Stimulated activated CD8-positive, alpha-beta memory T cell treated with anti-CD3 and anti-CD28 coated beads, Interleukin-12 subunit alpha, Interleukin-12 subunit beta, amount 100 ng/mL, for 24 hours (primary cell): Measurements from ENCODE around the gene PTCH2.
"Not testable (repeated sequence)": the region's sequence is repeated elsewhere in the genome, so short reads cannot be mapped to it uniquely, and the experiment has no call there.

Source experiments
- DNase-seq: peaks from one replicate; pipeline ENCODE4 v3.0.0-alpha.2; 2020; ENCODE audit errors: extremely low read depth

The PTCH2 gene

GRCh38 chr1:44819196-44819607 lies 23.9 kb downstream of the PTCH2 start:
- DNase-seq: no peak

DNA sequence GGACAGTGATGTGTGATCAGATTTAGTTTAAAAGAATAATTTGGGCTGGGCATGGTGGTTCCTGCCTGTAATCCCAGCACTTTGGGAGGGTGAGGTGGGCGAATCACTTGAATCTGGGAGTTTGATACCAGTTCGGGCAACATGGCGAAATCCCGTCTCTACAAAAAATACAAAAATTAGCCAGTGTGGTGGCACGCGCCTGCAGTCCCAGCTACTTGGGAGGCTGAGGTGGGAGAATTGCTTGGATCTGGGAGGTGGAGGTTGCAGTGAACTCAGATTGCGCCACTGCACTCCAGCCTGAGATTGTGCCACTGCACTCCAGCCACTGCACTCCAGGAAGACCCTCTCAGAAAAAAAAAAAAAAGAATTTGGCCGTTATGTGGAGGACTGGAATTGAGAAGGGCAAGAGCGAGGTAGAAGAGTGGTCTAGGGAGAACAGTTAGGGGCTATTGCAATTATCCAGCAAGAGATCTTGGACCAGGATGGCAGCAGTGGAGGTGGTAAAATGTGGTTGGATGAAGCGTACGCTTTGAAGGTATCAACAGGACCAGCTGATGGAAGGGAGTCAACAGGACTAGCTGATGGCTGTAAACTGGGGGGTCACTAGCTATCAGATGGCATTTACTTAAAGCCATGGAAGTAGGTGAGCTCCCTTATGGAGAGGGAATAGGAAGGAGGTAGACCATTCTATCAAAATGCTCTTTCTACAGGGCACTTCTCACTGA lies 25.1 kb downstream of the PTCH2 start:
- no peak for DNase-seq

GRCh38 chr1:44817307-44817706 lies 25.7 kb downstream of the PTCH2 start:
- no peak for DNase-seq

GRCh38 chr1:44815926-44816325 lies 27.1 kb downstream of the PTCH2 start:
- DNase-seq: not testable (repeated sequence)

GRCh38 chr1:44812822-44813543 lies 30.1 kb downstream of the PTCH2 start:
- no peak for DNase-seq

- no peak for DNase-seq
These were observed 31.8 kb downstream of the PTCH2 start for GRCh38 chr1:44811234-44811633.

DNA sequence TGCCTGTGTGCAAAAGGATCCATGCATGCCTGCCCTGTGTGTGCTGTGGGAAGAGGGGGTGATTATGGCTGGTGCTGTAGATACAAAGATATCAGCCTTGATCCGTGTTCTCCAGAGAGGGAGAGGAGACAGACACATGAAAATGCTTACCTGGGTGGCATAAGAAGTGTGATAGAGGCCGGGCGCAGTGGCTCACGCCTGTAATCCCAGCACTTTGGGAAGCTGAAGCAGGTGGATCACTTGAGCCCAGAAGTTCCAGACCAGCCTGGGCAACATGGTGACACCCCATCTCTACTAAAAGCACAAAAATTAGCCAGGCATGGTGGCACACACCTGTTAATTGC lies 32.3 kb downstream of the PTCH2 start:
- DNase-seq: not testable (repeated sequence)

DNA sequence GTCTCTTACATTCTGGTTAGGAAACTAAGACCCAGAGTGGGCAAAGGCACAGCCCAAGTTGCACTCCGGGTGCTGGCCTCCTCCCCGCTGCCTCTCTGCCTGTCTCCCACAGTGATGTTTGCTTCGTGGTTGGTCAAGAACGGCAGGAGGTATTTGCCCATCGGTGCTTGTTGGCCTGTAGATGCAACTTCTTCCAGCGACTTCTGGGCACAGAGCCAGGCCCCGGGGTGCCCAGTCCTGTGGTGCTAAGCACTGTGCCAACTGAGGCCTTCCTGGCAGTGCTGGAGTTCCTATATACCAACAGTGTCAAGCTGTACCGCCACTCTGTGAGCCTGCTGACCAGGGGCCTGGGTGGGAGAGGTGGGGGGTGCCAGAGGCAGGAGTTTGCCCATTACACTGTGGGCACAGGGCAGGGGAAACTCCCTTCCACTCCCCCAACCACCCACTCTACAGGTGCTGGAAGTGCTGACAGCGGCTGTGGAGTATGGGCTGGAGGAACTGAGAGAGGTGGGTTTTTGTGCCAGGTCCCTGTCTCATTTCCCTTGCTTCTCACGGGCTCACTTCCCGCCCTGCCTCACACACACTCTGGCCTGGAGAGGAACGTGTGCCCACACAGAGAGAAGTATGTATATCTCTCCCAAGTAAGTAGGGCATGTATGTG lies 32.8 kb downstream of the PTCH2 start:
- DNase-seq: no peak

DNA sequence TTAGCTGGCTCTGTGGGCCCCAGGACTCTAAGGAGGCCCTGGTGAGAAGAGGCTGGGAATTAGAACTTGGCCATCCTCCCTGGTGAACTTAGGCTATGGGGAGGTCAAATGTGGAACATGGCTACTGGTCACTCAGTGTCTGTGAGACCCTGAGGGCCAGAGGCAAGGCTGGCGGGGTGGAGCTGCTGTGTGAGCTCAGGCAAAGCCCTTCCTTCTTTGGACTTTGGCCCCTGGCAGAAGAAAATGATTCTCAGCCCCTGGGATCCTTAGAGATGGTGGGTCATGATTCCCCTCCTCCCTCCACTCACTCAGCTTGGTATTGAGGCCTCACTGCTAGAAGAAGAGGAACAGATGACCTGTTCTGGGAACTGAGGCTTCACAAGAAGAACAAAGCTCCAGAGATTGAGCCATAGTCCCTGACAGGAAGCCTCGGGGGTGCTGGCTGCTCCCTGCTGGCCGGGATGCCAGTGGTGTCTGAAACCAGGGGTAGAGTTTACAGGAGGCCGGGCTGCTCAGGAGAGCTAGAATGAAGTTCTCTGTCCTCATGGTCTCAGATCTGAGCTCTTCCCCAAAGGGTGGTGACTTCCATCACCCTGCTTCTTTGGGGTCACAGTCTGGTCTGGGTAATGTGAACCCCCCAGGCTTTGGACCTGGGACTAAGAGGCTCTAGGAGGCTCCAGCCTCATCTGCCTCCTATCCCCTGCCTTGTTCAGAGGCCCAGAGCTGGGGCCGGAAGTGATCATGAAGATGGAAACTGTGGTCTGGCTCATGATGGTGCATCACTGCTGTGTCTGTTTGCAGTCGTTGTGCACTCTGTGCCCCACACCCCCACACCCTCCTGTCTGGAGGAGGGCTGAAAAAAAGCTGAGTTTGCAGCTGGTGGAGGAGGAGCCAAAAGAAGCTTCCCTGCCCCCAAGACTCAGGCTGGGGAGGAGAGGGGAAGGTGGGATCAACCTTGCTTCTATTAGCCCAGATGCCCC lies 33.8 kb downstream of the PTCH2 start:
- no peak for DNase-seq

DNA sequence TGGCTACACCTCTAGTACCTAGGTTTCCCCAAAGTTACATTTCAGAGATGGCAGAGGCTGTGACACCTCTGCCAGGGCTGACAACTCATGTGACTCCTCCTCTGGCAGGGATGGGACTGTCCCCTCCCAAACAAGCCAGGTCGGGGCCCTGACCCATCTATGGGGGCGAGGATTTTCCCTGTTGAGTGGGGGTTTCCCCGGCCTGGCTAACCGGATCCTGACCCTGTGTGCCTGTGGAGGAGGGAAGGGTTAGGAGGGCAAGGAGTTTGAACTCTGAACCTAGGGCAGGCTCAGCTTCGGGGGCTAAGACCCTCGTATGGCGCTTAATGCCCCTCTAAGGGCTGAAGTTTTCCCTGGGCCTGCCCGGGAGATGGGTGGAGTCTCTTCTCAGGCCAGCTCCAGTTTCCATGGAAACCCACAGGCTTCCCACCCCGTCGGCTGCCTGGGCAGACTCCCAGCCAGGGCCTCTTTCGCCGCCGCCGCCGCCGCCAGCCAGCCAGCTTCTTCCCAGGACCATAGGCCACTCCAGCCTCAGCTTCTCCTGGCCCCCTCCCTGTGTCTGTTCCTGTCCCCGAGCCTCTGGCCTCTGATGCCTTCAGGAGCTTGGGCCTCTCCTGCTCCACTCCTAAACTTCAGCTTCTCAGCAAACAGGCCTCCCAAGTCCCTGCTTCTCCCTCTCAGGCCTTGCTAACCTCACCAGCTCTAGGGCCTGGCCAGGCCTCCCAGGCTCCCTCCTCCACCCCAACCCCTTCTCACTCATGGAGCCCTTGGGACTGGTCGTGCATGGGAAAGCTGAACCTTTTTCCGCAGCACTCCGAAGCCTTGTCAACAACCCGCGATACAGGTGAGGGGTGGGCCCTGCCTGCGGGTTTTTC lies 34.8 kb downstream of the PTCH2 start, which contains the start of gene BTBD19:
BTBD19 (plus strand) TSS at position 461 of the 875 bp plus-strand sequence; CDS start at position 759, 298 bp downstream.
- no peak for DNase-seq

DNA sequence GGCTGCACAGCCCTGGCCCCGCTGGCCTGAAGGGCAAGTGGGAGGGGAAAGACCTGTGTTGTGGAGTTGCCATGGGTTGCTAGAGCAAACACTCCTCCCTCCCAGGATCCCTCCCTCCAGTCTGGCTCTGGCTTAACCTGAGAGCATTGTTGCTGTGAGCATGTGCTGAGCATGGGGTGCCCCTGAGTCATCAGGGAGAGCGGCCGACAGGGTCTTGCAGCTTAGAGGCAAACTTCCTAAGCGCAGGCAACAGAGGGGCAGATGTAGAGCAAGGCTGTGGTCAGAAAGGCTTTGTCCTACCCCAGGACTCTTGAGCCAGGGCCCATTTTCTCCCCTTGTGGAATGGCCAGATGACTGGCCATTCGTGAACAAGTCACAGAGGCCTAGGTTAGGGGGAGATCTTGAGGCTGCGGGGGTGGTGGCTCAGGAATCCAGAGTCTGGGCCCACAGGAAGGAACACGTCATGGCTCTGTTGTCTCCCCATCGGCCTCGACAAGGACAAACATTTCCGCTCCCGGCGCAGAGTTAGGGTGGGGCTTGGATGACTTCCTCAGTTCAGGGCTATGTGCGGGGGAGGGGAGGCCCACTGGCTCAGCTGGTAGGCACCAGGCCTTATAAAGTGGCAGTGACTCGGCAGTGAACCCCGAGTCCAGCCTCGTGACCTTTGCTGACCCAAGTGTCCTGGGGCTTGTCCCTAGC lies 35.5 kb downstream of the PTCH2 start:
- no peak for DNase-seq

- no peak for DNase-seq
These were observed 36.2 kb downstream of the PTCH2 start, which contains the start of gene DYNLT4 for GRCh38 chr1:44806704-44807363. Gene DYNLT4, minus strand, starts transcription at chr1:44807351. Its CDS starts 683 bp downstream, at chr1:44806668.

DNA sequence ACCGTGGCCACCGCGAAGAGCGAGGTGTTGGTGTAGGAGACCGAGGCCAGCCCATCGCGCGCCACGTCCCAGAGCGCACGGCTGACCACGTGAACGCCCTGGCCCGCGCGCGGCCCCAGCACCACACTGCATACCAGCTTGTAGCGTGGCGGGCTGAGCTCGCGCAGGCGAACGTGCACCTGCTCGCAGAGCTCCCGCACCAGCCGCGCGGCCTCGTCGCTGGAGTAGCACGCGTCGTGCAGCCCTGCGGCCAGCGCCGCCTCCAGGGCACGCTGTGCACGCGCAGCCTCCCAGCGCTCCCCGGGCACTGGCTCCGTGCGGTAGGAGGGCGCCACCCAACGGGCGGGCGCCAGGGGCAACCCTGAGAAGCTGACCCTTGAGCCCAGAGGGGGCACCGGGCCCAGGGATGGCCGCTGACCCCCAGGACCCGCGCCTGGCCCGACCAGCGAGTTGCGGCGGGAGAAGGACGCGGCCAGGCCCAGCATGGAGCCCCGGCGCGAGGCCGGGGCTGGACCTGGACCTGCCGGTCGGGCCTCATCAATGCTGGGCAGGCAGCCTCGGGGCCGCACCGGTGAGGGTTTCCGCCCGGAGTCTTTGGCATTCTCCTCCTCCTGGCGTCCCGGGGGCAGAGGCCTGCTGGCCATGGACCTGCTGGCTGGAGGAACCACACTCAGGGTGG lies 36.9 kb downstream of the PTCH2 start:
- no peak for DNase-seq

DNA sequence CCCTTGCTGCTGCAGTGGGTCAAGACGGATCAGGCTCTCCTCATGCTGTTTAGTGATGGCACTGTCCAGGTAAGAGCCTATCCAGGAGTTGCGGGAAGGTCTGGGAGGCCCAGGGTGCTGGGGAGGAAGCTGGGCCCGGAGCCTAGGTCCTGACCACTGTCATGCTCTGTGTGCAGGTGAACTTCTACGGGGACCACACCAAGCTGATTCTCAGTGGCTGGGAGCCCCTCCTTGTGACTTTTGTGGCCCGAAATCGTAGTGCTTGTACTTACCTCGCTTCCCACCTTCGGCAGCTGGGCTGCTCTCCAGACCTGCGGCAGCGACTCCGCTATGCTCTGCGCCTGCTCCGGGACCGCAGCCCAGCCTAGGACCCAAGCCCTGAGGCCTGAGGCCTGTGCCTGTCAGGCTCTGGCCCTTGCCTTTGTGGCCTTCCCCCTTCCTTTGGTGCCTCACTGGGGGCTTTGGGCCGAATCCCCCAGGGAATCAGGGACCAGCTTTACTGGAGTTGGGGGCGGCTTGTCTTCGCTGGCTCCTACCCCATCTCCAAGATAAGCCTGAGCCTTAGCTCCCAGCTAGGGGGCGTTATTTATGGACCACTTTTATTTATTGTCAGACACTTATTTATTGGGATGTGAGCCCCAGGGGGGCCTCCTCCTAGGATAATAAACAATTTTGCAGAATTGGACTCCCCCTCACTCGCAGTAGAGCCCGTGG lies 37.6 kb downstream of the PTCH2 start:
- DNase-seq: no peak

- DNase-seq: no peak
These were observed 39.5 kb downstream of the PTCH2 start for GRCh38 chr1:44803312-44804095.

DNA sequence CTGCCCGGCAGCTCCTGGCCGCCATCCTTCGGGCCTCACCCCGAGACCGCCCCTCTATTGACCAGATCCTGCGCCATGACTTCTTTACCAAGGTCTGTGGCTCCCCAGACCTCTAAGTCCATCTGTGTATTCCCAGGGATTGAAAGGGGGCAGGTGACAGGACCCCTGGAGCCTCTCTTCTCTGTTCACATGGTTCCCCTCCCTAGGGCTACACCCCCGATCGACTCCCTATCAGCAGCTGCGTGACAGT lies 40.1 kb downstream of the PTCH2 start:
- DNase-seq: no peak

GRCh38 chr1:44802306-44803061 lies 40.6 kb downstream of the PTCH2 start:
- no peak for DNase-seq
